GM23338 (cell line): ENCODE results near the gene FBL. TPM values are rescaled to one million over a fixed set of nuclear protein-coding genes. Genes with fewer than 3 reads are reported as not detected.

Experiments used
- ATAC-seq: fragments of 200-7000 bp; cut with Tn5 transposase; 3 replicates; pipeline ENCODE4 v1.9.1; 2020
- DNase-seq: peaks from one replicate; pipeline ENCODE4 v3.0.0-alpha.2; 2015; ENCODE audit warnings: low spot score
- H2AFZ ChIP-seq: fragments of 200-600 bp; sonication (generic); 2 replicates; pipeline ENCODE4 v1.8.0; 2016; ENCODE audit warnings: antibody characterized with exemption, mild to moderate bottlenecking, moderate library complexity
- H3F3A ChIP-seq: fragments of 200-600 bp; sonication (generic); replicated peaks from 2 replicates; pipeline ENCODE4 v1.8.0; 2017; ENCODE audit warnings: antibody characterized with exemption, mixed run types, low read depth
- H3K27ac ChIP-seq: fragments of 200-600 bp; sonication (generic); 2 replicates; pipeline ENCODE4 v1.6.1; 2016; ENCODE audit warnings: low read depth
- H3K27me3 ChIP-seq: fragments of 200-600 bp; sonication (generic); 2 replicates; pipeline ENCODE4 v1.8.0; 2016; ENCODE audit warnings: mild to moderate bottlenecking, mixed run types, moderate library complexity; ENCODE audit not compliant: insufficient read depth
- H3K36me3 ChIP-seq: fragments of 200-600 bp; sonication (generic); 2 replicates; pipeline ENCODE4 v1.8.0; 2016; ENCODE audit warnings: mild to moderate bottlenecking; ENCODE audit not compliant: insufficient read depth
- H3K4me1 ChIP-seq: fragments of 200-600 bp; sonication (generic); 2 replicates; pipeline ENCODE4 v1.8.0; 2016; ENCODE audit warnings: mild to moderate bottlenecking, moderate library complexity; ENCODE audit not compliant: insufficient read depth
- H3K4me2 ChIP-seq: fragments of 200-600 bp; sonication (generic); 2 replicates; pipeline ENCODE4 v1.7.1; 2017; ENCODE audit warnings: mixed run types
- H3K4me3 ChIP-seq: fragments of 200-600 bp; sonication (generic); 2 replicates; pipeline ENCODE4 v1.6.1; 2016; ENCODE audit warnings: mixed run types
- H3K79me2 ChIP-seq: fragments of 200-600 bp; sonication (generic); replicated peaks from 2 replicates; pipeline ENCODE4 v1.8.0; 2017; ENCODE audit warnings: mild to moderate bottlenecking; ENCODE audit not compliant: insufficient read depth
- H3K9me2 ChIP-seq: fragments of 200-600 bp; sonication (generic); 2 replicates; pipeline ENCODE4 v1.8.0; 2017; ENCODE audit not compliant: insufficient read depth
- H4K20me1 ChIP-seq: fragments of 200-600 bp; sonication (generic); replicated peaks from 2 replicates; pipeline ENCODE4 v1.8.0; 2017; ENCODE audit warnings: mild to moderate bottlenecking; ENCODE audit not compliant: insufficient read depth
- H3K27ac Mint-ChIP-seq: 2 replicates; pipeline ENCODE4 v1.8.0; 2020; ENCODE audit warnings: inconsistent platforms, mild to moderate bottlenecking, moderate library complexity, mixed read lengths
- H3K27me3 Mint-ChIP-seq: 3 replicates; pipeline ENCODE4 v1.8.0; 2022; ENCODE audit warnings: low read depth, mild to moderate bottlenecking, moderate library complexity, mixed read lengths, inconsistent platforms; ENCODE audit not compliant: insufficient read depth, poor library complexity
- H3K36me3 Mint-ChIP-seq: 3 replicates; pipeline ENCODE4 v1.8.0; 2021; ENCODE audit warnings: low read depth, mild to moderate bottlenecking, inconsistent platforms, moderate library complexity, mixed read lengths
- H3K4me1 Mint-ChIP-seq: 3 replicates; pipeline ENCODE4 v1.8.0; 2020; ENCODE audit warnings: mild to moderate bottlenecking, inconsistent platforms, mixed read lengths
- H3K4me3 Mint-ChIP-seq: 3 replicates; pipeline ENCODE4 v1.8.0; 2021; ENCODE audit warnings: moderate library complexity, mild to moderate bottlenecking, inconsistent platforms, mixed read lengths
- H3K9me3 Mint-ChIP-seq: 3 replicates; pipeline ENCODE4 v1.8.0; 2020; ENCODE audit warnings: moderate library complexity, mild to moderate bottlenecking, inconsistent platforms, mixed read lengths
- JUNB ChIP-seq: IDR thresholded peaks from one replicate; pipeline ENCODE4 v1.6.1; 2016; ENCODE audit warnings: antibody characterized with exemption; ENCODE audit not compliant: unreplicated experiment
- STAT1 ChIP-seq: IDR thresholded peaks from one replicate; pipeline ENCODE4 v1.6.1; 2016; ENCODE audit warnings: antibody characterized with exemption; ENCODE audit not compliant: unreplicated experiment
- polyA plus RNA-seq: library from polyadenylated mRNA; unstranded; fragments of >200 nt; fragmentation: Nextera tagmentation; extraction: Ambion mirVana; gene quantifications from 2 replicates; pipeline ENCODE4 v1.2.1, GENCODE V29; 2016
- total RNA-seq: library from RNA; depleted of rRNA; stranded (reverse); fragments of >200 nt; shearing (Covaris generic); gene quantifications from 2 replicates; pipeline ENCODE4 v1.2.3, GENCODE V29; 2014
- TF ChIP-seq, protein P1 (sequence below): IDR thresholded peaks from one replicate; pipeline ENCODE4 v1.6.1; 2018; ENCODE audit warnings: antibody characterized with exemption; ENCODE audit not compliant: unreplicated experiment
- TF ChIP-seq, protein P2 (sequence below): fragments of 250-450 bp; sonication (Bioruptor Pico); IDR thresholded peaks from 2 replicates; pipeline ENCODE4 v1.5.0; 2020; ENCODE audit warnings: mild to moderate bottlenecking, moderate library complexity

Gene FBL
- total and polyA plus RNA-seq, 2 experiments from 2014 or later: 403 to 553 TPM

DNA sequence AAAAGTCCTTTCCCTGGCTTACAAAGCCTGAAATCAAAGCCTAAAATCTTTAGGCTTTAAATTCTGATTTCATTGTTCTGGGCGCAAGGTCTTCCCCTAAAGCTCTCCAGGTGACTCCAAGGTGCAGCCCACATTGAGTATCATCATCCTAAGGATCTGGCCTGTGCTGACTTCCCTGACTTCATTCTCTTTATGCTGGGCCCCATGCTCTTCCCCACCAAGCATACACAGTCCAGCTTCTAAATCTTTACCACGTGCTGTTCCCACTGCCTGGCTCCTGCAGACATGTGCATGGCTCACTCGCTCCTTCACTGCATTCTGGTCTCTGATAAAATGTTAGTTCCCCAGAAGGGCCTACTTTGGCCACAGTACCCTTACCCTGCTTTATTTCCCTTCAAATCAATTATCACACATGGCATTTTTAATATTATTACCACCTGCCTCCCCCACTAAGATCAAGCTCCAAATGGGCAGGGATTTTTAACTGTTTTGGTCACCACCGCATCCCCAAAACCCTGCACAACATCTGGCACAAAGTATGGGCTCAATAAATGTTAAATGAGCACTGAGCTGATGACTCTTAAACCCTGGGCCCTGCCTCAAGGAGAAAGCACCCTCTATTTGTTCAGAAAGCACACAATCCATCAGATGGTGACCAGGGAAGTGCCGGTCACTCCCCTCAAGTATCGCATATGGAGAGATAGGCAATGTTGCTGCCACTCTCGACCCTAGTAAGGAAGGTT is 3.3 kb downstream of the FBL start:
- Histone ChIP-seq H3F3A (0 out of 2 replicates have a peak, but pooled peaks cover 3% of the 10 kb centered on the region), H3K79me2 (peaks cover 77% of the 10 kb centered on the region), H3K4me1 (peaks cover 30% of the 10 kb centered on the region), H3K27ac (0 out of 2 replicates have a peak overlapping the region, but pooled peaks have one; percentile 69), H4K20me1 (peaks cover 63% of the 10 kb centered on the region), H3K4me3 (peak overlapping the region; percentile 24; the same call in 1 of the 2 replicates), H2AFZ (no peak overlapping the region), H3K9me2 (no peaks in the 10 kb centered on the region), H3K27me3 (no peaks in the 10 kb centered on the region), H3K36me3 (peaks cover 20% of the 10 kb centered on the region), H3K4me2 (peak overlapping the region; percentile 65; the same call in 1 of the 2 replicates)
- H3K4me1 Mint-ChIP-seq: peaks cover 41% of the 10 kb centered on the region
- H3K9me3 Mint-ChIP-seq: peaks cover 3% of the 10 kb centered on the region; the same call in 2 of the 3 replicates
- H3K36me3 Mint-ChIP-seq: peaks cover 28% of the 10 kb centered on the region
- peaks cover 6% of the 10 kb centered on the region for H3K27me3 Mint-ChIP-seq
- DNase-seq (no peak), ATAC-seq (no peak)
- peak overlapping the region; percentile 44; the same call in 1 of the 2 replicates for H3K27ac Mint-ChIP-seq
- peak overlapping the region; percentile 11; the same call in 1 of the 3 replicates for H3K4me3 Mint-ChIP-seq
- TF ChIP-seq, protein P1, sequence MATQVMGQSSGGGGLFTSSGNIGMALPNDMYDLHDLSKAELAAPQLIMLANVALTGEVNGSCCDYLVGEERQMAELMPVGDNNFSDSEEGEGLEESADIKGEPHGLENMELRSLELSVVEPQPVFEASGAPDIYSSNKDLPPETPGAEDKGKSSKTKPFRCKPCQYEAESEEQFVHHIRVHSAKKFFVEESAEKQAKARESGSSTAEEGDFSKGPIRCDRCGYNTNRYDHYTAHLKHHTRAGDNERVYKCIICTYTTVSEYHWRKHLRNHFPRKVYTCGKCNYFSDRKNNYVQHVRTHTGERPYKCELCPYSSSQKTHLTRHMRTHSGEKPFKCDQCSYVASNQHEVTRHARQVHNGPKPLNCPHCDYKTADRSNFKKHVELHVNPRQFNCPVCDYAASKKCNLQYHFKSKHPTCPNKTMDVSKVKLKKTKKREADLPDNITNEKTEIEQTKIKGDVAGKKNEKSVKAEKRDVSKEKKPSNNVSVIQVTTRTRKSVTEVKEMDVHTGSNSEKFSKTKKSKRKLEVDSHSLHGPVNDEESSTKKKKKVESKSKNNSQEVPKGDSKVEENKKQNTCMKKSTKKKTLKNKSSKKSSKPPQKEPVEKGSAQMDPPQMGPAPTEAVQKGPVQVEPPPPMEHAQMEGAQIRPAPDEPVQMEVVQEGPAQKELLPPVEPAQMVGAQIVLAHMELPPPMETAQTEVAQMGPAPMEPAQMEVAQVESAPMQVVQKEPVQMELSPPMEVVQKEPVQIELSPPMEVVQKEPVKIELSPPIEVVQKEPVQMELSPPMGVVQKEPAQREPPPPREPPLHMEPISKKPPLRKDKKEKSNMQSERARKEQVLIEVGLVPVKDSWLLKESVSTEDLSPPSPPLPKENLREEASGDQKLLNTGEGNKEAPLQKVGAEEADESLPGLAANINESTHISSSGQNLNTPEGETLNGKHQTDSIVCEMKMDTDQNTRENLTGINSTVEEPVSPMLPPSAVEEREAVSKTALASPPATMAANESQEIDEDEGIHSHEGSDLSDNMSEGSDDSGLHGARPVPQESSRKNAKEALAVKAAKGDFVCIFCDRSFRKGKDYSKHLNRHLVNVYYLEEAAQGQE: no peak

DNA sequence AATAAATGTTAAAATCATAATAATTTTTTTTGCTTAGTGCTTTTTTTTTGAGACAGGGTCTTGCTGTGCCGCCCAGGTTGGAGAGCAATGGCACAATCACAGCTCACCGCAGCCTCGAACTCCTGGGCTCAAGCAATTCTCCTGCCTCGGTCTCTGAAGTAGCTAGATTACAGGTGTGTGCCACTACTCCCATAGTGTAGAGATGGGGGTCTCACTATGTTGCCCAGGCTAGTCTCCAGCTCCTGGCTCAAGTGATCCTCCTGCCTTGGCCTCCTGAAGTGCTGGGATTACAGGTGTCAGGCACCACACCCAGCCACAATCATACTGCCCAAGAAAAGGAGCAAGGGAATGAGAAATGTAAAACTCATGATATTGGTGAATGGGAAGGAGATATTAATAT is 5.1 kb downstream of the FBL start:
- H3K9me2 ChIP-seq: no peaks in the 10 kb centered on the region
- no peak overlapping the region for H2AFZ ChIP-seq
- Mint-ChIP-seq H3K27me3 (no peaks in the 10 kb centered on the region), H3K4me3 (no peak overlapping the region), H3K9me3 (peaks cover 3% of the 10 kb centered on the region; the same call in 2 of the 3 replicates), H3K27ac (no peak overlapping the region), H3K4me1 (peaks cover 30% of the 10 kb centered on the region), H3K36me3 (peaks cover 46% of the 10 kb centered on the region)
- H3K36me3 ChIP-seq: peaks cover 37% of the 10 kb centered on the region
- H3K4me2 ChIP-seq: no peak overlapping the region
- H3K4me3 ChIP-seq: no peak overlapping the region
- ATAC-seq (no peak), DNase-seq (no peak)
- H4K20me1 ChIP-seq: peaks cover 63% of the 10 kb centered on the region
- peaks cover 9% of the 10 kb centered on the region; the same call in 1 of the 2 replicates for H3F3A ChIP-seq
- peaks cover 18% of the 10 kb centered on the region for H3K4me1 ChIP-seq
- H3K79me2 ChIP-seq: peaks cover 77% of the 10 kb centered on the region
- no peaks in the 10 kb centered on the region for H3K27me3 ChIP-seq
- H3K27ac ChIP-seq: no peak overlapping the region
- TF ChIP-seq JUNB (no peak), STAT1 (no peak)
- TF ChIP-seq, protein P2, sequence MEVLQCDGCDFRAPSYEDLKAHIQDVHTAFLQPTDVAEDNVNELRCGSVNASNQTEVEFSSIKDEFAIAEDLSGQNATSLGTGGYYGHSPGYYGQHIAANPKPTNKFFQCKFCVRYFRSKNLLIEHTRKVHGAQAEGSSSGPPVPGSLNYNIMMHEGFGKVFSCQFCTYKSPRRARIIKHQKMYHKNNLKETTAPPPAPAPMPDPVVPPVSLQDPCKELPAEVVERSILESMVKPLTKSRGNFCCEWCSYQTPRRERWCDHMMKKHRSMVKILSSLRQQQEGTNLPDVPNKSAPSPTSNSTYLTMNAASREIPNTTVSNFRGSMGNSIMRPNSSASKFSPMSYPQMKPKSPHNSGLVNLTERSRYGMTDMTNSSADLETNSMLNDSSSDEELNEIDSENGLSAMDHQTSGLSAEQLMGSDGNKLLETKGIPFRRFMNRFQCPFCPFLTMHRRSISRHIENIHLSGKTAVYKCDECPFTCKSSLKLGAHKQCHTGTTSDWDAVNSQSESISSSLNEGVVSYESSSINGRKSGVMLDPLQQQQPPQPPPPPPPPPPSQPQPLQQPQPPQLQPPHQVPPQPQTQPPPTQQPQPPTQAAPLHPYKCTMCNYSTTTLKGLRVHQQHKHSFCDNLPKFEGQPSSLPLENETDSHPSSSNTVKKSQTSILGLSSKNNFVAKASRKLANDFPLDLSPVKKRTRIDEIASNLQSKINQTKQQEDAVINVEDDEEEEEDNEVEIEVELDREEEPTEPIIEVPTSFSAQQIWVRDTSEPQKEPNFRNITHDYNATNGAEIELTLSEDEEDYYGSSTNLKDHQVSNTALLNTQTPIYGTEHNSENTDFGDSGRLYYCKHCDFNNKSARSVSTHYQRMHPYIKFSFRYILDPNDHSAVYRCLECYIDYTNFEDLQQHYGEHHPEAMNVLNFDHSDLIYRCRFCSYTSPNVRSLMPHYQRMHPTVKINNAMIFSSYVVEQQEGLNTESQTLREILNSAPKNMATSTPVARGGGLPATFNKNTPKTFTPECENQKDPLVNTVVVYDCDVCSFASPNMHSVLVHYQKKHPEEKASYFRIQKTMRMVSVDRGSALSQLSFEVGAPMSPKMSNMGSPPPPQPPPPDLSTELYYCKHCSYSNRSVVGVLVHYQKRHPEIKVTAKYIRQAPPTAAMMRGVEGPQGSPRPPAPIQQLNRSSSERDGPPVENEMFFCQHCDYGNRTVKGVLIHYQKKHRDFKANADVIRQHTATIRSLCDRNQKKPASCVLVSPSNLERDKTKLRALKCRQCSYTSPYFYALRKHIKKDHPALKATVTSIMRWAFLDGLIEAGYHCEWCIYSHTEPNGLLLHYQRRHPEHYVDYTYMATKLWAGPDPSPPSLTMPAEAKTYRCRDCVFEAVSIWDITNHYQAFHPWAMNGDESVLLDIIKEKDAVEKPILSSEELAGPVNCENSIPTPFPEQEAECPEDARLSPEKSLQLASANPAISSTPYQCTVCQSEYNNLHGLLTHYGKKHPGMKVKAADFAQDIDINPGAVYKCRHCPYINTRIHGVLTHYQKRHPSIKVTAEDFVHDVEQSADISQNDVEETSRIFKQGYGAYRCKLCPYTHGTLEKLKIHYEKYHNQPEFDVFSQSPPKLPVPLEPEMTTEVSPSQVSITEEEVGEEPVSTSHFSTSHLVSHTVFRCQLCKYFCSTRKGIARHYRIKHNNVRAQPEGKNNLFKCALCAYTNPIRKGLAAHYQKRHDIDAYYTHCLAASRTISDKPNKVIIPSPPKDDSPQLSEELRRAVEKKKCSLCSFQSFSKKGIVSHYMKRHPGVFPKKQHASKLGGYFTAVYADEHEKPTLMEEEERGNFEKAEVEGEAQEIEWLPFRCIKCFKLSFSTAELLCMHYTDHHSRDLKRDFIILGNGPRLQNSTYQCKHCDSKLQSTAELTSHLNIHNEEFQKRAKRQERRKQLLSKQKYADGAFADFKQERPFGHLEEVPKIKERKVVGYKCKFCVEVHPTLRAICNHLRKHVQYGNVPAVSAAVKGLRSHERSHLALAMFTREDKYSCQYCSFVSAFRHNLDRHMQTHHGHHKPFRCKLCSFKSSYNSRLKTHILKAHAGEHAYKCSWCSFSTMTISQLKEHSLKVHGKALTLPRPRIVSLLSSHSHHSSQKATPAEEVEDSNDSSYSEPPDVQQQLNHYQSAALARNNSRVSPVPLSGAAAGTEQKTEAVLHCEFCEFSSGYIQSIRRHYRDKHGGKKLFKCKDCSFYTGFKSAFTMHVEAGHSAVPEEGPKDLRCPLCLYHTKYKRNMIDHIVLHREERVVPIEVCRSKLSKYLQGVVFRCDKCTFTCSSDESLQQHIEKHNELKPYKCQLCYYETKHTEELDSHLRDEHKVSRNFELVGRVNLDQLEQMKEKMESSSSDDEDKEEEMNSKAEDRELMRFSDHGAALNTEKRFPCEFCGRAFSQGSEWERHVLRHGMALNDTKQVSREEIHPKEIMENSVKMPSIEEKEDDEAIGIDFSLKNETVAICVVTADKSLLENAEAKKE (CRISPR knock-in tag): no peak
- TF ChIP-seq, protein P1: no peak
